ENCODE data around the gene WBP2NL.

- TF ChIP-seq, protein P1, sequence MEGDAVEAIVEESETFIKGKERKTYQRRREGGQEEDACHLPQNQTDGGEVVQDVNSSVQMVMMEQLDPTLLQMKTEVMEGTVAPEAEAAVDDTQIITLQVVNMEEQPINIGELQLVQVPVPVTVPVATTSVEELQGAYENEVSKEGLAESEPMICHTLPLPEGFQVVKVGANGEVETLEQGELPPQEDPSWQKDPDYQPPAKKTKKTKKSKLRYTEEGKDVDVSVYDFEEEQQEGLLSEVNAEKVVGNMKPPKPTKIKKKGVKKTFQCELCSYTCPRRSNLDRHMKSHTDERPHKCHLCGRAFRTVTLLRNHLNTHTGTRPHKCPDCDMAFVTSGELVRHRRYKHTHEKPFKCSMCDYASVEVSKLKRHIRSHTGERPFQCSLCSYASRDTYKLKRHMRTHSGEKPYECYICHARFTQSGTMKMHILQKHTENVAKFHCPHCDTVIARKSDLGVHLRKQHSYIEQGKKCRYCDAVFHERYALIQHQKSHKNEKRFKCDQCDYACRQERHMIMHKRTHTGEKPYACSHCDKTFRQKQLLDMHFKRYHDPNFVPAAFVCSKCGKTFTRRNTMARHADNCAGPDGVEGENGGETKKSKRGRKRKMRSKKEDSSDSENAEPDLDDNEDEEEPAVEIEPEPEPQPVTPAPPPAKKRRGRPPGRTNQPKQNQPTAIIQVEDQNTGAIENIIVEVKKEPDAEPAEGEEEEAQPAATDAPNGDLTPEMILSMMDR (IDR thresholded peaks at IDR 0.05): no peak
- TF ChIP-seq POLR2A (IDR thresholded peaks at IDR 0.05) (no peak), EP300 (IDR thresholded peaks at IDR 0.05) (no peak)
These were observed 45.9 kb upstream of the WBP2NL start for GRCh38 chr22:41952713-41953112.

Data from tibial nerve (tissue), 4 donors.